Lung (tissue), 12 donors: ENCODE data around the gene STX8. TPM values are rescaled to one million over a fixed set of nuclear protein-coding genes. Genes with fewer than 3 reads are reported as not detected.

ENCODE experiments used
- ATAC-seq: fragments of 200-7000 bp; cut with Tn5 transposase; one replicate; pipeline ENCODE4 v1.9.1; 2020; ENCODE audit warnings: moderate number of reproducible peaks; ENCODE audit not compliant: insufficient read depth, low FRiP score
- DNase-seq, 3 donors: peaks; one replicate each; pipeline ENCODE4 v3.0.0-alpha.2; 2013 to 2017
- H3K27ac ChIP-seq, 2 donors: one replicate each; pipeline ENCODE4 v1.5.1; 2013; ENCODE audit warnings: mild to moderate bottlenecking in 2 of 2, moderate library complexity in 2 of 2, control low read depth in 1 of 2, inconsistent platforms in 1 of 2, low read depth in 1 of 2, low read length in 1 of 2
- H3K27me3 ChIP-seq, 3 donors: one replicate each; pipeline ENCODE4 v1.5.1; 2013; ENCODE audit warnings: low read length in 2 of 3; ENCODE audit not compliant: control insufficient read depth in 3 of 3, insufficient read depth in 3 of 3
- H3K36me3 ChIP-seq, 4 donors: one replicate each; pipeline ENCODE4 v1.5.1; 2013; ENCODE audit warnings: low read length in 4 of 4, mild to moderate bottlenecking in 1 of 4, moderate library complexity in 1 of 4; ENCODE audit not compliant: control insufficient read depth in 4 of 4, insufficient read depth in 4 of 4
- H3K4me1 ChIP-seq, 5 donors: one replicate each; pipeline ENCODE4 v1.5.1; 2013; ENCODE audit warnings: low read length in 5 of 5, mild to moderate bottlenecking in 2 of 5, moderate library complexity in 1 of 5; ENCODE audit not compliant: control insufficient read depth in 5 of 5, insufficient read depth in 5 of 5
- H3K4me3 ChIP-seq: one replicate; pipeline ENCODE4 v1.5.1; 2013; ENCODE audit warnings: mild to moderate bottlenecking, control low read depth, moderate library complexity
- H3K9ac ChIP-seq, 2 donors: one replicate each; pipeline ENCODE4 v1.5.1; 2013; ENCODE audit warnings: low read length in 2 of 2, control low read depth in 1 of 2; ENCODE audit not compliant: insufficient read depth in 1 of 2
- H3K9me3 ChIP-seq, 4 donors: one replicate each; pipeline ENCODE4 v1.5.1; 2013; ENCODE audit warnings: low read length in 3 of 4, mild to moderate bottlenecking in 1 of 4, moderate library complexity in 1 of 4; ENCODE audit not compliant: control insufficient read depth in 4 of 4, insufficient read depth in 3 of 4
- WGBS, 2 donors: extraction: QIAGEN DNeasy Blood & Tissue Kit; methylation state at CpG; one replicate each; pipeline ENCODE4 v1.1.7; 2013; 5-methylcytosine and 5-hydroxymethylcytosine counted together
- polyA plus RNA-seq, 2 donors: library from polyadenylated mRNA; stranded (reverse); fragments of 200-250 nt; gene quantifications; one replicate each; pipeline ENCODE4 v1.2.1, GENCODE V29; 2013
- total RNA-seq, 2 donors: library from RNA; depleted of rRNA in 1 of 2; stranded (reverse); fragments of >200 nt in 1 of 2; gene quantifications; one replicate each; pipeline ENCODE4 v1.2.1, GENCODE V29; 2014 to 2021
- TF ChIP-seq, protein P1 (sequence below): IDR thresholded peaks from 2 replicates; pipeline ENCODE4 v1.5.1; 2012; ENCODE audit warnings: mild to moderate bottlenecking; ENCODE audit errors: control extremely low read depth, extremely low read depth
- donor health status: control.
- donor health status: control.
- donor health status: Bipolar disorder and iron deficiency.
- donor health status: healthy.
- donor health status: DM: yes; HTN: yes; CAD: no.

STX8 gene
- total and polyA plus RNA-seq, 4 donors: 36.5 to 81.1 (median 63.2) TPM

DNA sequence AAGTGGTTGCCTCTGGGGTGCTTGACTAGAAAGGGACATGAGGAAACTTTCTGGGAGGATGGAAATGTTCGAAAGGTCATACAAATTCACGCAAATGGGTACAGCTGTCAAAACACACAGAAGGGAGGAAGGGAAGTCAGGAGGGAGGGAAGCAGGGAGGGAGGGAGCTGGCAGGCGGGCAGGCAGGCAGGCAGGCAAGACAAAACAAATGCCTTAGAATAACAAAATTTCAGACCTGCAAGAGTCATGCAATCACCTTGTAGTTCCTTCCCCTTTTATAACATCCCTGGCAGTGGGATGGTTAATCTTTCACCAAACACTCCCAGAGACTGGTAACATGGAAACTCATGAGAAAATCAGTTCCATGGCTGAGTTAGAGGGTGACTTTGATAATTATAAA, 189.2 kb downstream of the STX8 start:
- Histone ChIP-seq H3K9me3 (no peaks in the 10 kb centered on the region), H3K27ac (no peak overlapping the region), H3K4me1 (peaks cover 0 to 3% (median 0%) of the 10 kb centered on the region in 5 donors), H3K9ac (no peak overlapping the region), H3K4me3 (no peak overlapping the region), H3K36me3 (no peaks in the 10 kb centered on the region), H3K27me3 (no peaks in the 10 kb centered on the region)
- WGBS, 2 donors: 70 to 78% methylated on average over 3 of the region's 3 CpGs
- no peak for DNase-seq
- TF ChIP-seq, protein P1, sequence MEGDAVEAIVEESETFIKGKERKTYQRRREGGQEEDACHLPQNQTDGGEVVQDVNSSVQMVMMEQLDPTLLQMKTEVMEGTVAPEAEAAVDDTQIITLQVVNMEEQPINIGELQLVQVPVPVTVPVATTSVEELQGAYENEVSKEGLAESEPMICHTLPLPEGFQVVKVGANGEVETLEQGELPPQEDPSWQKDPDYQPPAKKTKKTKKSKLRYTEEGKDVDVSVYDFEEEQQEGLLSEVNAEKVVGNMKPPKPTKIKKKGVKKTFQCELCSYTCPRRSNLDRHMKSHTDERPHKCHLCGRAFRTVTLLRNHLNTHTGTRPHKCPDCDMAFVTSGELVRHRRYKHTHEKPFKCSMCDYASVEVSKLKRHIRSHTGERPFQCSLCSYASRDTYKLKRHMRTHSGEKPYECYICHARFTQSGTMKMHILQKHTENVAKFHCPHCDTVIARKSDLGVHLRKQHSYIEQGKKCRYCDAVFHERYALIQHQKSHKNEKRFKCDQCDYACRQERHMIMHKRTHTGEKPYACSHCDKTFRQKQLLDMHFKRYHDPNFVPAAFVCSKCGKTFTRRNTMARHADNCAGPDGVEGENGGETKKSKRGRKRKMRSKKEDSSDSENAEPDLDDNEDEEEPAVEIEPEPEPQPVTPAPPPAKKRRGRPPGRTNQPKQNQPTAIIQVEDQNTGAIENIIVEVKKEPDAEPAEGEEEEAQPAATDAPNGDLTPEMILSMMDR: no peak
- ATAC-seq: no peak

DNA sequence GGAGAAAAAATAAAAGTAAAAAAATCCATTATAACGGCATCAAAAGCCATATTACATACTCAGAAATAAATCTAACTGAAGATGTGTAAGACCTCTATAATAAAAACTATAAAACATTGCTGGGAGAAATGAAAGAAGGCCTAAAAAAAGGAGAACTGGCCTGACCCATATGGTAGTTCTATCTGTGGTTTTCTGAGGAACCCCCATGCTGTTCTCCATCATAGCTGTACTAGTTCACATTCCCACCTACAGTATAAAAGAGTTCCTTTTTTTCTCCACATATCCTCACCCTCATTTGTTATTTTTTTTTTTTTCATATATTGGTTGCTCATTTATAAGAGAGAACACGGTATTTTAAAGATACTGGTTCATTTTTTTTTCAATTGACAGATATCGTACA, 191.8 kb downstream of the STX8 start:
- Histone ChIP-seq H3K36me3 (no peaks in the 10 kb centered on the region), H3K4me1 (no peaks in the 10 kb centered on the region), H3K9ac (no peak overlapping the region), H3K9me3 (no peaks in the 10 kb centered on the region), H3K4me3 (no peak overlapping the region), H3K27ac (no peak overlapping the region), H3K27me3 (no peaks in the 10 kb centered on the region)
- DNase-seq: no peak
- WGBS, 2 donors: 80 to 90% methylated on average over 3 of the region's 3 CpGs
- no peak for ATAC-seq
- TF ChIP-seq, protein P1: no peak

DNA sequence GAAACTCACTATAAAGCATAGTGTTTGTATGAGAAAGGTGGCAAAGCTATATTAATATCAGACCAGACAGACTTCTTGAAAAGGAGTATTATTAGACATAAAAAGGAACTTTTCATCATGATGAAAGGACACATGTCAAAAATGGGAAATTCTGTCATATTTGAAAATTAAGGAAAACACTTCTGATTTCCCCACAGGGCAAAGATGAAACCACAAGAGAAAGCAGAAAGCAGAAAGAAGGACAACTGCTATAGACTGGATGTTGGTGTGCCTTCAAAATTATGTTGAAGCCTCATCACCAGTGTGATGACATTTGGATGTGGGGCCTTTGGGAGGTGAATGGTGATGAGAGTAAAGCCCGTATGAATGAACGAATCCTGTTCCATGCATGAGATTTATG, 193.0 kb downstream of the STX8 start:
- Histone ChIP-seq H3K9me3 (no peaks in the 10 kb centered on the region), H3K4me3 (no peak overlapping the region), H3K9ac (no peak overlapping the region), H3K27ac (no peak overlapping the region), H3K36me3 (no peaks in the 10 kb centered on the region), H3K27me3 (no peaks in the 10 kb centered on the region), H3K4me1 (no peaks in the 10 kb centered on the region)
- 94 to 96% methylated on average over 2 of the region's 2 CpGs for WGBS, 2 donors
- DNase-seq (no peak), ATAC-seq (no peak)
- TF ChIP-seq, protein P1: no peak

DNA sequence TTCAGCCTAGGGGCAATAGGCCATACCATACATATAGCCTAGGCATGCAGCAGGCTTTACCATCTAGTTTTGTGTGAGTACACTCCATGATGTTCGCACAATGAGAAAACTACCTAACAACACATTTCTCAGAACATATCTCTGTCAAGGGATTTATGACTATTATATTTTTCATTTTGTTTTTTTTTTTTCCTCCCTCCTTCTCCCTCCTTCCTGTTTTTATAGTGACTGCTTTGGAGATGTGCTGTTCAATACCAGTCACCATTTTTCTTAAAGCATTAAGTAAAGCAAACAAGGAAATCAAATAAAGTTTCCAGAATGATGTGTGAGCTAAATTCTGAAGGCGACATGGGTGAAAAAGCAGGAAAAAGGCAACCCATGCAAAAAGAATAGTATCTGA, 194.6 kb downstream of the STX8 start:
- Histone ChIP-seq H3K36me3 (peaks cover 0 to 2% (median 0%) of the 10 kb centered on the region in 4 donors), H3K9ac (no peak overlapping the region), H3K4me3 (no peak overlapping the region), H3K4me1 (no peaks in the 10 kb centered on the region), H3K27me3 (no peaks in the 10 kb centered on the region), H3K9me3 (peaks cover 0 to 5% (median 0%) of the 10 kb centered on the region in 4 donors), H3K27ac (no peak overlapping the region)
- no peak for DNase-seq
- TF ChIP-seq, protein P1: no peak
- WGBS, 2 donors: 91 to 94% methylated on average over 2 of the region's 2 CpGs
- ATAC-seq: no peak
